HG03097 (cell line): ENCODE measurements around the gene RHBDF2.

ENCODE experiments used
- ATAC-seq: cut with Tn5 transposase; IDR thresholded peaks from one replicate; pipeline ENCODE4 v1.9.1; 2021; ENCODE audit not compliant: unreplicated experiment, low FRiP score

Gene RHBDF2

DNA sequence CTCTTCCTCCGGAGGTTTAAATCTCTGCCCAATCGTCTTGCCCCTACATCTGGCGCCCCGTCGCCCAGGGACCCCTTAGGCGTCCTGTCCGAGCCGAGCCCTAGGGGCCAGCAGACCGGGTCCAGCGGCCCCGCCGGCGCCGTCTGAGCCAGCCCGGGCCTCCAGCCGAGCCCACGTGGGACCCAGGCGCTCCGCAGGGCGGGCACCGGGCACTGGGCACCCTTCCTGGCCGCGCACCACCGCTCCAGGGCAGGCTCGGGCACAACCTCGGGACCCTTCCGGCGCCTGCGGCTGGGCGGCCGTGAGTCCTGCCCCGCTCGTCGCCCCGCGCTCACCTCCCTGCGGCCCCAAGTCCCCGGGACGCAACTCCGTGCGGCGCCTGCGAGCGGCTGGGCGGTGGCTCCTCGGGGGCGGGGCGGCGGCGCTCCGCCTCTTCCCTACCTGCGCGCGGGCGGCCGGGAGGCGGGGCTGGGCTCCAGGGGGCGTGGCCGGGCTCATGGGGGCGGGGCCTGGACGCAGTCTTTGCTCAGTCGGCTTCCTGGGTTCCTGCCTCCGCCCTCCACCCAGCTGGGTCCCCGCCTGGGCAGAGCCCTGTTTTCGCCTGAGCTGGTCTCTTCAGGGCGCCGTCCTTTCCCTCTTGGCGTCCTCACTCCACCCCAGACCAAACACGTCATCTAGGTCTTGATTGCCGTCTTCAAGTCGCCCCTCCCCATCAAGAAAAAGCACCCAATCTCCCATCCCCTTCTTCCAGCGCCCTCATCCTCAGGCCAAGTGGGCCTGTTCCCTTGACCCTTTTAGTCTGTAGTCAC is at the start of gene RHBDF2:
RHBDF2 (minus strand) TSS at position 406 of the 809 bp plus-strand sequence. CDS start 19,899 bp downstream, outside the sequence.
- ATAC-seq: peak; percentile 66

DNA sequence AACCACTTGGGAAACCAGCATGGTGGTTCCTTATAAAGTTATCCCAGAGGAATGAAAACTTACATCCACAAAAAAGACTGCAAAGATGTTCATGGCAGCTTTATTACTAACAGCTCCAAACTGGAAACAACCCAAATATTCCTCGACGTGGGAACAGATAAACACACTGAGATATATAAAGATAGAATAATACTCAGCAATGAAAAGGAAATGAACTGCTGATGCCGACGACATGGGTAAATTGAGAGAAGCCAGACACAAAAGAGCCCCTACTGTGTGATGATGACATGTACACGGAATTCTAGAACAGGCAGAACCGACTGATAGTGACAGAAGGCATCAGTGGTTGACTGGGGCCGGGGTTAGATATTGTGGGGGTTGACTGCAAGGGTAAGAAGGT is 48.3 kb upstream of the RHBDF2 start:
- ATAC-seq: no peak

DNA sequence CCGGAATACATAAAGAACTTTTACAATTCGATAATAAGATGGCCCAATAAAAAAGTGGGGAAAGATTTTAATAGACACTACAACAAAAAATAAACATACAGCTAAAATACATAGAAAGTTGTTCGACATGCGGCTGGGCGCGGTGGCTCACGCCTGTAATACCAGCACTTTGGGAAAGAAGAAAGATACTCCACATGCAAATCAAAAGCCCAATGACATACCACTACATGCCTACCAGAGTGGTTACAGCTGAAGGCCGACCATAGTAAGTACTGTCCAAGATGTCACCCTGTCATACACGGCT is 47.9 kb upstream of the RHBDF2 start:
- ATAC-seq: no peak

DNA sequence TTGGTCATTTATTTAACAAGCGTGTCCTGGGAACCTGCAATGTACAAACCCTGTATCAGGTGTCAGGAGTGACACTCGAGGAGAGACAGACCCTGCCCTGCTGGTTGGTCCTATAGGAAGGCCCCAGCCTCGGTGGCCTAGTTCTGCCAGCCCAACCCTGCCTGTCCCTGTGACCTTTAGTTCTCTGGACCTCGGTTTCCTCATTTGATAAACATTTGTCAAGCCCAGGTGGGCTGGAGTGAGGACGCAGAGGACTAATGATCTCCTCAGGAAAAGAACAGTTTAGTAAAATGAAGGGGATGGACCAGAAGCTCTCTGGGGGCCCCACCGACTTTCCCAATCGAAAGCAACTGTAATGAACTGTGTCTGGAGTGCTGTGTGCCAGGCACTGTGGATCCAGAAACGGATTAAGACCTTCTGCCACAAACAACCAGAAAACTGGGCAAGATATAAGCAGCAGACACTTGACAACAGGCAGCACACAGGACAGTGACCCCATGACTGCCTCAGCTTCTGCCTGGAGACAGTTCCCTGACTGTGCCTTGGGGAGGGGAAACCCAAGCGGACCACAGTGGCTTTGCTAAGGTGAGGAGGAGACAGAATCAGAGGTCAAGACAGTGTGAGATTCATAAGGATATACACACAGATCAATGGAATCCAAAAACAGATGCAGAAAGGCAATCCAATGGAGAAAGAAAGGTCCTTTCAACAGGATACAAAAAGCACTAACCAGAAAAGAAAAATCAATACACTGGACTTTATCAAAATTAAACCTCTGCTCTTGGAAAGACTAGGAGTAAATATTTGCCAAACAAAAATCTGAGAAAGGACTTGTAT is 47.4 kb upstream of the RHBDF2 start:
- no peak for ATAC-seq

DNA sequence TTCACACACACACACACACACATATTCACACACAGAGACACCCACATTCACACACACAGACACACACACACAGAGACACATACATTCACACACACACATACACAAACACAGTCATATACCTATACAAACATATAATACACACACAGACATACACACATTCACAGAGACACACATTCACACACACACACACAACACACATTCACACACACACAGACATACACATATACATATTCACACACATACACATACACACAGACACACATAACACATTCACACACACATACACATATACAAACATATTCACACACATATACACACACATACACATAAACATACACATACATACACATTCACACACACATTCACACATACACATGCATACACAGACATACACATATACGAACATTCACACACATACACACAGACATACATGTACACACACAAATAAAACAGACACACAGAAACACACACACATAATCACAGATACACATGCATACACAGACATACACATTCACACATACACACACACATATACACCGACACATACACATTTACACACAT is 46.5 kb upstream of the RHBDF2 start:
- ATAC-seq: no peak

DNA sequence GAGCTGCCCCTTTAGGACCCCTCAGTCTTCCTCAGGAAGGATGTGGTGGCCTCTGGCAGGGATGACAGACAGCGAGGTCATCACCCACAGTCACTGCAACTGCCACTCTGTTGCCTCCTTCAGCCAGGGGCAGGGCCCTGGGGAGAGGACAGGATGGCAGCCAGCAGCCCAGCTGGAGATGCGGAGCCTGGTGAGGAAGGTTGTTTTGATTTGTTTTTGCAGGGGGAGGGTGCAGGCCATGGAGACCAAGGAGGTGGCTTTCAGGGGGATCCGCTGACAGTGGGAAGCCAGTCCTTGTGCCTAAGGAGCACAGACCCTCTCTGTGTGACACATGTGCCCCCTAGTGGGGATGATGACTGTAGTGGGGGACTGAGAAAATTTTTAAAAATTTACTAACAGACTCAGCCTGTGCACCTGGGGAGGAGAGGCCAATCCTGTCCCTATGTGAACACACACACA is 46.0 kb upstream of the RHBDF2 start:
- no peak for ATAC-seq

DNA sequence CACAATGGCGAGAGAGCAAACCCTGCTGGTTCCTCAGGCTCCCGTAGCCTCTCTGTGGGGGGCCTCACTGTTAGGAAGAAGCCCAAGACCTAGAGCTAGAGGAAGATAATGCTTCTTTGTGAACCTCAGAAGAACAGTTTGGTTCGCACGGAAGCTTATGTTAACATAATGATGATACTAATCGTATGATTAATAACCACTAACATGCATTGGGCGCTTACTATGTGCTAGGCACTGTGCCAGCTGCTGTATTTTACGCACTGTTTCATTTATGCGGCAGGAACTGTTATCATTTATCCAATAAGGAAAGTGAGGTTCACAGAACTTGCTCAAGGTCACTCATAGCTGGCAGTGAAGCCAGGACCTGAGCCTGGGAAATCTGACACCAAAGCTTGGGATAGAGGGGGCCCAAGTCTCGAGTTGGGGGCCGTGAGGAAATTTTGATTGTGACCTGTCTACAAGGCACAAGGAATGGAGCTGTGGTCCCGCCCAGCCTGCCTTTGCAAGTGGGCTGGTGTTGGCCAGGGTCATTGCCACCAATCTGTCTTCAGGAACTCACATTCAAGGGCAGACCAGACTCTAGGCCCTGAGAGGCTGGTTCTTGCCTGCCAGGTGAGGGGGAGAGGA is 45.4 kb upstream of the RHBDF2 start:
- ATAC-seq: no peak

DNA sequence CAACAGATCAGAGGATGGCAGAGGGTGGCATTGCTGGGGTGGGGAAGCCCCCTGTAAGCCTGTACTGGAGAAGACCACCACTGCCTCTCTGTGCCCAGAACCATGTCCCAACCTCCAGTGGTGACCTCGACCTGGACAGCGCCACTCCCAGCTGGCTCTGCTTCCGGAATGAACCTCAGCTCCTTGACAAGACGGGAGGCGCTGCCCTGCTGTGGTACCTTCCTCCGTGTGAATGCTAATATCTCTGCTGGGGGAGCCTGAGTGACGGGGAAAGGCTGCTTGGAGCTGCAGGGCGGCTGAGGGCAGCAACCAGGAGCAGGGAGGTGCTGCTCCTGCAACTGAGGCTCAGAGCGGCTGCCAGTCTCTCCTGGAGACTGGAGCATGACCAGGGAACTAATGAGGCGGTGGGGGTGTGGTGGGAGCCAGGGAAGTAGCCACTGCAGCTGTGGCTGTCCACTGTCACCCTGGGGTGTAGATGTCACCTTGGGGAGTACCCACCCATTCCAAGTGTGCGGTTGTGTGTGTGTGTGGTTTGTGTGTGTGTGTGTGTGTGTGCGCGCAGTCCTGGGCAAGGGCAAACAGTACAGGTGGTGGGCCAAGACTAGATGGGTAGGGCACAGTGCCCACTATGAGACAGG is 44.8 kb upstream of the RHBDF2 start:
- ATAC-seq: no peak

DNA sequence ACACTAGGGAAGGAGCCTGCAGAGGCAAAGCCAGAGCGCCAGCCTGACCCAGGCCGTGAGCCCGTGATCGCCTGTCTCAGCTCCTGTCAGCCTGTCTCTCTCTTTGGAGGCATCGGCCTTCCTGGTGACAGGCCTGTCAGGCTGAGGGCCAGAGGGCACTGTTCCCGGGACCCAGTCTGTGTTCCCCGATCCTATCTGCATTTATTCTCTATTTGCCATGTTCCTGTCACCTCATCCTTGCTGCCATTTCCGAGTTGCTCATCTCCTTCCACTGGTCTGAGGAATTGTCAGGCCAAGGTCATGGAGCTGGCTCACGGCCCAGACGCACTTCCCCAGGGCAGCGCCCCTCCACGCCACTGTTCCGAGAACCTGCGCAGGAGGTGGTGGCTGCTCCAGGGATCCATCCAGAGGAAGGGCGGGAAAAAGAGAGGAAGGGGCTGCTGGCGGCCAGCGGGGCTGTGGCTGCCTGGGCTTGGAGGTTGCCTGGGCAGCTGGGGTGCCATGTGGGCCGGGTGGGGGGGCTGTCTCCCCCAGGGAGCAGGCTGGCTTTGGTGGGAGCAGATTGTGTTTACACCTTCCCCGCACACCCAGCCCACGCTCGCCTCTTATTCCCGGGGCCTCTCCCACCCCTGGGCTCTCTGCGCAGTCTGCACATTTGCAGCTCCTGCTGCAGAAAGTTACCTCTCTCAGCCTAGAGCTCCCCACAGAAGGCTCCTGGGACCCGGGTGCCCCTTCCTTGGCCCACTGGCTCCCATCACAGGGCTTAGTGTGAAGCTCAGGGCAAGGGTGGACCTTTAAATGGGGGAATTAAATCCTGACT is 43.5 kb upstream of the RHBDF2 start:
- no peak for ATAC-seq

DNA sequence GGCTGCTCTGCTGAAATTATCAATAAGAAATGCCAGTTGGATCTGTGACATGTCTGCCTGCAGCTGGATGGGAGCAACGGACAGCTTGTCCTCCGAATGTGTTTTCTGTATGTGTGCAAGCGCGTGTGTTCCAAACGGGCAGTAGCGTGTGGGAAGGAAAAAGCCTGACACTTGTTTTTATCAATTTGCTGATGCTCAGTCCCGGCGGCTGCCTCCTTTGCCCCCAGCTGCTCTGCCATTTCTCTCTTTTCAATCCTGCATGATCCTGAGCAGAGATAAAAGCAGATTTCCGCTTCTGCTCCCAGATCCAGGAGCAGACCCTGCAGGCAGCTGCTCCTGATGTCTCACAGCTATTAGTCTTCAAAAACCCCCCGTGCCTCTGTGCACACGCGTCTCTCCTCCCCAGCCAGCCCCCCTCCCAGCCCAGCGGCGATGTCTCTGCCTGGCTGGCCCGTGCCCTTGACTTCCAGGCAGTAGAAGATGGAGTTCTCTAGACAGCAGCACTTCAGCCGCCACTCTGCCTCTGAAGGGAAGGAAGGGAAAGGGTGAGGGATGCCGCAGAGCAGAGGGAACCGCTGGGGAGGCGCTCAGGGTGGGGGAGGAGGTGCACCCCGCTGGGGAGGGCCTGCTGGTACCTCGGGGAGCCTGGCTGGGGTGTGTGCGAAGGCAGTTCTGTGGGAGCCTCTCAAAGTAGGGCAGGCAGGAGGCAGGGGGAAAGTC is 42.8 kb upstream of the RHBDF2 start:
- ATAC-seq: no peak

DNA sequence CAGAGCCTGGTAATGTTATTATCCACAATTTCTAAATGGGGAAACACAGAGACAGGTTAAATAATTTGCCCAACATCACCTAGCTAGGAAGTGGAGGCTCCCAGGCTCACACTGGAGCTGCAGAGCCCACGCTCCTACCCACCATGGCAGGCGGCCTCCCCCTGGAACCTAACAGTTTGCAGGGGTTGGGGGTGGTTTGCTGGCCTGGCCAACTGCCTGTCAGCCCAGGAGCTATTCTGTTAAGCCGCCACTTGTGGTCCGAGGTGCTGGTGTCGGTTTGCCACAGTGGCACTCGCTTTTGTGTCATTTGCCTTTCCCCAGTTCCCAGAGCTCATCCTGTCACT is 42.2 kb upstream of the RHBDF2 start:
- ATAC-seq: no peak

DNA sequence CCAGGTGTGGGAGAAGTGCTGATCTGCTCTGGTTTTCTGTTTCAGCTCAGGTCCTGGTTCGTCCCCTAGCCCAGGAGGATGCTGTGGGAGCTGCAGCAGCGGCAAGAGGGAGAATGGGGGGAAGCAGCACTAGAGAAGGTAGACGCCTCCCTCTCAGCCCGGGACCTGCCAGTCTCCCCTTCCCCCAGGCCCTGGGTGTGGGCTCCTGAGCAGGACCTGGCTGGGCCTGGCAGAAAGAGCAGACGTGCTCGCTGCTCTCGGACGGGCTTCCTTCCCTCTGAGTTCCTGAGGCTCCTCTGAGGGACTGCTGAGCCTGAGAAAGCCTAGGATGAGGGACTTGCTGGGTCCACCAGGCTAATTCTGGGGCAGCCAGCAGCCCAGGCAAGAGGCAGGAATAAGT is 41.8 kb upstream of the RHBDF2 start:
- ATAC-seq: no peak

DNA sequence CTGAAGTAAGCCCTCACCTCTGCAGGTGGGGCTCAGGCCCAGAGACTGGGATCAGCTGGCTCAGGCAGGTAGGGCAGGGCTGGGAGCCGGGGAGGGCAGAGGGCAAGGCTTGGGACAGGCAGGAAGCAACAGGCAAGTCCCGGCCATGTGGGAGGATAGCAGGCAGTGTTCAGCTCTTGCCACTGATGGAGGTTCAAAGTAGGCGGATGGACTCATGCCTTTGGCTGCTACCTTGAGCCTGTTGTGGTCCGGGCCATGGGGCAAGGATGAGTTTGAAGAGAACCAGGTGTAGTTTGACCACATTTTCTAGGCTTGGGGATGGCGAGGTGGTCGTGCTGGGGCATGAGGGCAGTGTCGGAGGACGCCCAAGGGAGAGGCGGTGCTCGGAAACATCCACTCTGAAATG is 41.3 kb upstream of the RHBDF2 start:
- ATAC-seq: no peak

DNA sequence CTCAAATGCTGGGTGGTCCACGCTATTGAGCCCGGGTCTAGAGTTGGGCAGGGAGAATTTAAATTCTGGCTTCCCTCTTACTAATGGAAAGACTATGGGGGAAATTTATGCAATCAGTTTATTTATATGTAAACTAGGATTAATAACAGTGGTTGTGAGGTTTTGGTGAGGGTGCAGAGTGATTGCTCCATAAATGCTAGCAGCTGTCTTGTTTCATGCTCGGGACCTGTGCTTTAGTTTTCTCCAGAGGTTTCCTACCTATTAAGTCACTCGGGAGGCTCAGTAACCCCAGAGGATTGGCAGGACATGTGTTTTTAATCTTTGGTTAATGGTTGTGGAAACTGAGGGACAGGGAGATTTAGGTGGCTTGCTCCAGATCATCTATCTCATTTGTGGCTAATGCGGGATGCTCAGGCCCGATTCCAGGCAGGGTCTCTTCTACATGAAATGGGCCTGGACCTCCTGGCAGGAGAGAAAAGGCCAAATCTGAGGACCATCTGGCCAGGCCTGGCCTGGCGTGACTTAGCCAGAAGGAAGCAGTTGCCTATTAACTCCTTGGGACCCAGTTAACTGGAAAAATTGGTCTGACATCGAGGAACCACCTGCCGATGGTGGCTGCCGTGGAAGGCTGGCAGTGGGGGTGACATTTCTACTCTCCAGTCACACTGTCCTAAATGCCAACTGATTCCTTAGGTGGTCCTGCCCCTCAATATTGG is 40.7 kb upstream of the RHBDF2 start:
- no peak for ATAC-seq

DNA sequence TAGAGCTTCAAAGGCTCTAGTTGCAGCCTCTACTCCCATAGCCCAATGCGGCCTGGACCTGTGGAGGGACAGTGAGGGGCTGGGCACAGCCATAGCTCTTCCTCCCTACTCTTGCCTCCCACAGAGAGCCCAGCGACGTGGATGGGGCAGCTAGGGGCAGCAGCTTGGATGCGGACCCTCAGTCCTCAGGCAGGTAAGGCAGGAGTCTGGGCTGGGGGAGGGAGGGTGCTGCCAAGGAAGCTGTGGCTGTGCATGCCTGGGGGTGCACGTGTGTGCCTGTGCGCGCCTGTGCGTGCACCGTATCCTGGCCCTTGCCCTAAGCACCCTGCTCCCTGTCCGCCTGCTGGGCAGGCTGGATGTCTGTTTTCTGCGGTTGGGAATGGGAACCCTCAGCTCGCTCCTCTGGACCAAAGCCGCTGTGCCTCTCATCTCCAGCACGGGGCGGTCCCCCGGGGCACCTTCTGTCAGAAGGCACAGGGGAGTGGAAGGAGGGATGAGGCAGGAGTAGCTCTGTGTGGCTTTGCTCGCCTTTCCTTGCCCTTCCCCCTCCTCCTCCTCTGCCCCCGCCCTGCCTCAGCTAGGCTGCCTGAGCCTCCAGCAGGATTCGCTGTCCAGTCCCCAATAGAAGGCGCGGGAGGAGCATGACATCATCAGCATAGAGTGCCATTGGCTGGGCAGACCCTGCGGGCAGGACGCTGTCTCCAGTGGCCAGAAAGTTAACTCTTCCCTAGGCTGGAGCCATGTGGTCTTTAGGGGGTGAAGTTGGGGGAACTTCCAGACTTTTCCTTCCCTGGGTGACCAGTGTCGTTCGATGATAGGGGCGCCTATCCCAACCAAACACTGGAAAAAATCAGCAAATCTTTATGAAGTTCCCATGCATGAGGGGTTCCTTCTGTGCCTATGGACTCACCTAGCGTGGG is 39.4 kb upstream of the RHBDF2 start:
- no peak for ATAC-seq

DNA sequence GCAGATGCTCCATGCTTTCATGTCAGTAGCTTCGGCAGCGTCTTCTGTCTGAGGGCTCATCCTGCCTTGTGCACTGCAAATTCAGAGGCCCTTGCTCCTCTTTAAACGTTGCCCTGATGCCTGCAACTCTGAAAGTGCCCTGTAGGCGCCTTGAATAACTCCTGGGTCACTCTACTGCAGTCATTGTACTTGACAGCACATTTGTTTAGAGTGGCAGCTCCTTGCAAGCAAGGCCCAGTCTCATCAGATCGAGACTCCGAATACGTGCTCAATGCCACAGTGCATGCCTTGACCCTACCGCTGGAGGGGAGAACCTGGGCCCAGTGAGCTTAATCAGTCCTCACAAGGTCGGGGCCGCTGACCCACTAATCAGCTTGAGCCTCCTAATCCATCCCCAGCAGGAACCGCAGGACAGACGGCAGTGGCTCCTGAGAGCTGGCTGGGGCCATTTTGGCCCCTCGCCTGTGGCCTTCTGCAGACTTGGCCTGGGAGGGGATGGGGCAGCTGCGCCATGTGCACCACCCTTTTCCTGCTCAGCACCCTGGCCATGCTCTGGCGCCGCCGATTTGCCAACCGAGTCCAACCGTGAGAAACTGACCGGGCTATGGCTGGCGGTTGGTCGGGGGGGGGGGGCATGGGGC is 38.5 kb upstream of the RHBDF2 start, which contains the start of gene PRCD:
PRCD (plus strand) TSS at position 414 of the 641 bp plus-strand sequence; CDS start at position 512, 98 bp downstream.
- no peak for ATAC-seq

DNA sequence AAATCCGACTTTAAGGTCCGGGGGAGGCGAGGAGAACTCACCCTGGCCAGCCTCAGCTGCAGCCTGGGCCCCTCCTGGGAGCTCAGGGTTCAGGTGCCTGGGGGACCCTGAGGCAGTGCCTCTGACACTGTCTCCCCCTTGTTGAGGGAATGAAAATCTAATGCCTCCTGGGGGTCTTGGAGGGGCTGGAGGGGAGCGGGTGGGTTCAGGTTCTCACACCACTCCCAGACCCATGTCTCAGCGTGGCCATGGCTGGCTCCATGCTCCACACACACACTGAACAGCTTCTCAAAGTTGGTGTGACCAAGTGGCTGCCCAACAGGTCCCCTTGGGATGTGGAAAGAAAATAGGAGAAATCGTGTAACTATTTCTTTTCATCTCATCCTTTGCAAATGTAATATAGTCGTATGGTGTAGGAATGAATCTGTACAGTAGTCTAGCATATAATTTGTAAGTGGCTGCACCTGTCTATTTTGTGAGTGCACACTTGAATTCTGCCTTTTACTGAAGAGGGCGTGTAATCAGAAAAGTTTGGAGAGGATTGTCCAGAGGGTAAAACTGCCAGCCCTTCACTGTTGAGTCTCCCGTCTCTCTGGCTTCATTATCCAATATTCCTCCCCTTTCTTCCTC is 37.8 kb upstream of the RHBDF2 start:
- ATAC-seq: no peak
